Breast epithelium (tissue), 3 donors: ENCODE results near the gene STIM1.

Experiments used
- POLR2A ChIP-seq: fragments of 450-650 bp; IDR thresholded peaks from one replicate; pipeline ENCODE4 v1.6.1; 2016; ENCODE audit warnings: antibody characterized with exemption, mild to moderate bottlenecking, moderate library complexity
- POLR2AphosphoS5 ChIP-seq, 3 donors: sonication (generic); formaldehyde crosslinking; IDR thresholded peaks; one replicate each; pipeline ENCODE4 v1.6.1; 2017; ENCODE audit warnings: antibody characterized with exemption in 3 of 3
- TF ChIP-seq, protein P1 (sequence below), 3 donors: fragments of 450-650 bp; IDR thresholded peaks; one replicate each; pipeline ENCODE4 v1.5.1; 2016 to 2017; ENCODE audit warnings: antibody characterized with exemption in 3 of 3, mild to moderate bottlenecking in 3 of 3, moderate library complexity in 3 of 3

- TF ChIP-seq, protein P1, sequence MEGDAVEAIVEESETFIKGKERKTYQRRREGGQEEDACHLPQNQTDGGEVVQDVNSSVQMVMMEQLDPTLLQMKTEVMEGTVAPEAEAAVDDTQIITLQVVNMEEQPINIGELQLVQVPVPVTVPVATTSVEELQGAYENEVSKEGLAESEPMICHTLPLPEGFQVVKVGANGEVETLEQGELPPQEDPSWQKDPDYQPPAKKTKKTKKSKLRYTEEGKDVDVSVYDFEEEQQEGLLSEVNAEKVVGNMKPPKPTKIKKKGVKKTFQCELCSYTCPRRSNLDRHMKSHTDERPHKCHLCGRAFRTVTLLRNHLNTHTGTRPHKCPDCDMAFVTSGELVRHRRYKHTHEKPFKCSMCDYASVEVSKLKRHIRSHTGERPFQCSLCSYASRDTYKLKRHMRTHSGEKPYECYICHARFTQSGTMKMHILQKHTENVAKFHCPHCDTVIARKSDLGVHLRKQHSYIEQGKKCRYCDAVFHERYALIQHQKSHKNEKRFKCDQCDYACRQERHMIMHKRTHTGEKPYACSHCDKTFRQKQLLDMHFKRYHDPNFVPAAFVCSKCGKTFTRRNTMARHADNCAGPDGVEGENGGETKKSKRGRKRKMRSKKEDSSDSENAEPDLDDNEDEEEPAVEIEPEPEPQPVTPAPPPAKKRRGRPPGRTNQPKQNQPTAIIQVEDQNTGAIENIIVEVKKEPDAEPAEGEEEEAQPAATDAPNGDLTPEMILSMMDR (IDR thresholded peaks at IDR 0.05), result no peak
- TF ChIP-seq POLR2AphosphoS5 (IDR thresholded peaks at IDR 0.05) (no peak), POLR2A (no peak)
Measured at GRCh38 chr11:4087551-4087950, 232.1 kb downstream of the STIM1 start.
